ENCODE results near the gene FADS2.

FADS2 gene

DNA sequence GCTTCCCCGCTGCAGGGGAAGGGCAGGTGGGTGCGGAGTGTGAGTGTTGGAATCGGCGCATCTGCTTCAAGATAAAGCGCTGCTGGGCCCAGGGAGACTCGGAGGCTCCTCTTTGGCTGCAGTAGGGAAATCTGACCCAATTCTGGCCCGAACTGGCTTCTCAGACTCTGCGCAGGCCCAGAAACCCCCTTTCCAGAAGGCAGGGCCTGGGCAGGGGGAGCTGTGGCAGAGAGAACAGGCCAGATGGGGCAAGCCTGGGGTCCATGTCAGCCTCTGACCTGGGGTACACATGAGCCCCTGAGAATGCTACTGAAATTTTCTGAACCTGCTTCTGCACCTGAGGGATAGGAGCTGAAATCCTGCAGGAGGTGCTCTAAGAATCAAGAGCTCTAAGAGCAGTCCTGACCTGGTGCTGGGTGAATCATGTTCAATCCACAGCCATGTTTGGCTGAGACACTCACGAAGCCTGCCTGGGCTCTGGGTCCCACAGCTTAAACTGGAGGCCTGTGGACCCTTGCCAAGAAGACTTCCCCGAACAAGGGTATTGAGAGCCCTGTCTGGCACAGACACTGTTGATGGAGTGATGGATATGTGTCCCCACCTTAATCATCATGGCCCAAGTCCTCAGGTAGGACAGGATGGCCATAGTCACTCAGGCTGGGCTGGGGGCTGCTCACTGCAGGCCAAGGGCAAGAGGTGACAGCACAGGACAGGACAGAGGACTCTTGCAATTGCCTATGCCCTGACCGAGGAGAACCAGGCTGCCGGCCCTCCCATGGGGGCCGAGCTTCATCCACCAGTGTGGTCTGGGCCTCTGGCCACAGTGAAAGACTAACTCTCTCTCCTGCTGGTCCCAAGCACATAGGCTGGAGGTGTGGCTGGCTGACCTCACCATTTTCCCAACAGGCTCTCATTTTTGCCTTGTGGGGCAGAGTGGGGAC is 82.4 kb downstream of the FADS2 start:
- Histone ChIP-seq H3K79me2 (ENCODE audit: control insufficient read depth, low read length) (no peaks in the 10 kb centered on the region), H3K9me2 (replicated peaks; ENCODE audit: control insufficient read depth, low read length) (no peaks in the 10 kb centered on the region), H3K27me3 (ENCODE audit: control insufficient read depth, low read length) (no peaks in the 10 kb centered on the region), H3K27ac (ENCODE audit: low read depth, low read length) (no peak overlapping the region), H3K4me1 (ENCODE audit: control insufficient read depth, low read length) (no peaks in the 10 kb centered on the region), H4K20me1 (ENCODE audit: control insufficient read depth, insufficient read depth, low read depth, low read length) (no peaks in the 10 kb centered on the region), H3K4me3 (ENCODE audit: low read length) (no peak overlapping the region), H3K36me3 (ENCODE audit: control insufficient read depth, low read length) (no peaks in the 10 kb centered on the region), H3K4me2 (ENCODE audit: low read length) (no peak overlapping the region), H3K9me3 (ENCODE audit: control insufficient read depth, insufficient read depth, low read length) (no peaks in the 10 kb centered on the region), H3F3A (ENCODE audit: control insufficient read depth, insufficient read depth) (no peaks in the 10 kb centered on the region)
- TF ChIP-seq, protein P1, sequence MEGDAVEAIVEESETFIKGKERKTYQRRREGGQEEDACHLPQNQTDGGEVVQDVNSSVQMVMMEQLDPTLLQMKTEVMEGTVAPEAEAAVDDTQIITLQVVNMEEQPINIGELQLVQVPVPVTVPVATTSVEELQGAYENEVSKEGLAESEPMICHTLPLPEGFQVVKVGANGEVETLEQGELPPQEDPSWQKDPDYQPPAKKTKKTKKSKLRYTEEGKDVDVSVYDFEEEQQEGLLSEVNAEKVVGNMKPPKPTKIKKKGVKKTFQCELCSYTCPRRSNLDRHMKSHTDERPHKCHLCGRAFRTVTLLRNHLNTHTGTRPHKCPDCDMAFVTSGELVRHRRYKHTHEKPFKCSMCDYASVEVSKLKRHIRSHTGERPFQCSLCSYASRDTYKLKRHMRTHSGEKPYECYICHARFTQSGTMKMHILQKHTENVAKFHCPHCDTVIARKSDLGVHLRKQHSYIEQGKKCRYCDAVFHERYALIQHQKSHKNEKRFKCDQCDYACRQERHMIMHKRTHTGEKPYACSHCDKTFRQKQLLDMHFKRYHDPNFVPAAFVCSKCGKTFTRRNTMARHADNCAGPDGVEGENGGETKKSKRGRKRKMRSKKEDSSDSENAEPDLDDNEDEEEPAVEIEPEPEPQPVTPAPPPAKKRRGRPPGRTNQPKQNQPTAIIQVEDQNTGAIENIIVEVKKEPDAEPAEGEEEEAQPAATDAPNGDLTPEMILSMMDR (IDR thresholded peaks at IDR 0.05; ENCODE audit: low read depth, low read length, poor library complexity, severe bottlenecking), result no peak

DNA sequence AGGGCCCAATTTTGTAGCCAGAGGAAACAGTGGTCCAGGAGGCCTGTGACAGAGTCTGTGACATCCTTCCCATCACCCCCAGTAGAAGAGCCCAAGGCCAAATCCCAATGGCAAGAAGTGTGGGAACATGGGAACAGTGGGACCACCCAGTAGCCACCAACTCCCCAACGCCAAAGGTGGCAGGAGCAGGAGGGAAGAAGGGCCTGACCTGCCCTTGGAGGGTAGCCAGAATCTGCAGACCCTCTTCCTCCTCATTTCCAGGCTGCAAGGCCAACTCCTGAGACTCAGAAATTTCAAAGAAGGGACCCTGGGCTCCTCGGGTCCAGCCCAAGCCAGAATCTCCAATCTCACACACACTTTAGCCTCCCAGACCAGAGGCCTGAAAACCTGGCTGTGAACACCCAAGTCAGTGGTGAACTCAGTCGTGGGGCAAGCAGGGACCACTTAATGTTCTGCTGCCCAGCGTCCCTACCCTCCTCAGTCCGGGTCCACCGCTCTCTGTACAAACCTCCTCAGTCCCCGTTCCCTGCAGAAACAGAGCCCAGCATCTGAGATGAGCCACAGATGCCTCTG is 83.1 kb downstream of the FADS2 start:
- Histone ChIP-seq H3K79me2 (ENCODE audit: control insufficient read depth, low read length) (no peaks in the 10 kb centered on the region), H3K4me1 (ENCODE audit: control insufficient read depth, low read length) (no peaks in the 10 kb centered on the region), H4K20me1 (ENCODE audit: control insufficient read depth, insufficient read depth, low read depth, low read length) (no peaks in the 10 kb centered on the region), H3K36me3 (ENCODE audit: control insufficient read depth, low read length) (no peaks in the 10 kb centered on the region), H3F3A (ENCODE audit: control insufficient read depth, insufficient read depth) (no peaks in the 10 kb centered on the region), H3K9me3 (ENCODE audit: control insufficient read depth, insufficient read depth, low read length) (no peaks in the 10 kb centered on the region), H3K4me3 (ENCODE audit: low read length) (no peak overlapping the region), H3K27me3 (ENCODE audit: control insufficient read depth, low read length) (no peaks in the 10 kb centered on the region; the same call in 1 of the 2 replicates), H3K4me2 (ENCODE audit: low read length) (no peak overlapping the region), H3K27ac (ENCODE audit: low read depth, low read length) (no peak overlapping the region), H3K9me2 (replicated peaks; ENCODE audit: control insufficient read depth, low read length) (no peaks in the 10 kb centered on the region)
- TF ChIP-seq, protein P1 (IDR thresholded peaks at IDR 0.05; ENCODE audit: low read depth, low read length, poor library complexity, severe bottlenecking), result no peak
- no peak for TF ChIP-seq EZH2phosphoT487 (IDR thresholded peaks at IDR 0.05; ENCODE audit: borderline replicate concordance, low read length)

DNA sequence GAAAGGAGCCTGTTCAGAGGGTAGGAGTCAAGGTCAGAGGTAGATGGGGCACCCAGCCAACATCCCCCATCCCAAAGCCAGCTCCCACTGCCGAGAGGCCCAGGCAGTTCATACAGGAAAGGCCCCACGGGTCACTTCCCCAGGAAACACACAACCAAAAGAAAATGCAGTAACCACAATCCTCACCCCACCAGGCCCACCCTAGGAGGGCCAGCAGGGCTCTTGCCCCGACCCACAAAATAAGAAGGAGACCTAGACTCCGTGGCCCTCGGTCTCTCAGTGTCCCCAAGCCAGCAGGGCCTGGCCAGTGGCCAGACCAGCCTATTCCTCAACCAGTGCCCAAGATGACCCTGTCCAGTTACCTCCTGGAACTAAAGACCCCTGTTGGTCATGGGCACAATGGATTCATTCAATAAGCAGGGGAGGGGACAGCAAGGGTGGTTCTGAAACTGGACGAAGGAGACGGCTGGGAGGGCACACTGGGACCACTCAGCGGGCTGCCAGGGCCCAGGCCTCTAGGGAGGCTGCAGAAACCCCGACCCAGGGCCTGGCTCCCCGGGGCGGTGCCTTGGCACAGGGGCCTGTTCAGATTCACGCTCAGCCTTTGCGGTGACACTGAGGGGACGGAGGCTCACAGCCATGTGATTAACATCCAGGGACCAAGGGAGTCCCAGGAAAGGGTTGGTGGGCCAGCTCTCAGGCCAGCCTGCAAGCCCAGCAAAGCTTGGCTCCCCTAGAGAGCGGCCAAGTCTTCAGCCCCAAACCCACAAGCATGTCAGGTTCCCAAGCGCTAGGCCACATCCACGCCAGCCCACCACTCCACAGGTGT is 83.8 kb downstream of the FADS2 start:
- H3K9me3 ChIP-seq (ENCODE audit: control insufficient read depth, insufficient read depth, low read length), result no peaks in the 10 kb centered on the region
- no peaks in the 10 kb centered on the region for H3K4me1 ChIP-seq (ENCODE audit: control insufficient read depth, low read length)
- no peaks in the 10 kb centered on the region for H3K79me2 ChIP-seq (ENCODE audit: control insufficient read depth, low read length)
- H3K27me3 ChIP-seq (ENCODE audit: control insufficient read depth, low read length), result peaks cover 4% of the 10 kb centered on the region; the same call in 1 of the 2 replicates
- TF ChIP-seq EZH2phosphoT487 (IDR thresholded peaks at IDR 0.05; ENCODE audit: borderline replicate concordance, low read length), result no peak
- TF ChIP-seq, protein P1 (IDR thresholded peaks at IDR 0.05; ENCODE audit: low read depth, low read length, poor library complexity, severe bottlenecking), result no peak
- H3F3A ChIP-seq (ENCODE audit: control insufficient read depth, insufficient read depth), result no peaks in the 10 kb centered on the region
- no peak overlapping the region for H3K27ac ChIP-seq (ENCODE audit: low read depth, low read length)
- H3K36me3 ChIP-seq (ENCODE audit: control insufficient read depth, low read length), result no peaks in the 10 kb centered on the region
- H3K4me2 ChIP-seq (ENCODE audit: low read length), result no peak overlapping the region
- H3K4me3 ChIP-seq (ENCODE audit: low read length), result no peak overlapping the region
- H4K20me1 ChIP-seq (ENCODE audit: control insufficient read depth, insufficient read depth, low read depth, low read length), result no peaks in the 10 kb centered on the region
- no peaks in the 10 kb centered on the region for H3K9me2 ChIP-seq (replicated peaks; ENCODE audit: control insufficient read depth, low read length)
